Upper lobe of left lung (tissue), 4 donors: Measurements from ENCODE around the gene CDH7.

Source experiments
- POLR2A ChIP-seq, 4 donors: fragments of 450-650 bp; IDR thresholded peaks; one replicate each; pipeline ENCODE4 v1.5.1; 2016 to 2017; ENCODE audit warnings: antibody characterized with exemption in 4 of 4, mild to moderate bottlenecking in 2 of 4
- TF ChIP-seq, protein P1 (sequence below), 6 experiments: fragments of 450-650 bp in 4 of 6; fragments of 200-600 bp in 2 of 6; sonication (generic) in 2 of 6; IDR thresholded peaks; one replicate each; pipeline ENCODE4 v1.5.1; 2016 to 2019; ENCODE audit warnings: antibody characterized with exemption in 6 of 6

DNA sequence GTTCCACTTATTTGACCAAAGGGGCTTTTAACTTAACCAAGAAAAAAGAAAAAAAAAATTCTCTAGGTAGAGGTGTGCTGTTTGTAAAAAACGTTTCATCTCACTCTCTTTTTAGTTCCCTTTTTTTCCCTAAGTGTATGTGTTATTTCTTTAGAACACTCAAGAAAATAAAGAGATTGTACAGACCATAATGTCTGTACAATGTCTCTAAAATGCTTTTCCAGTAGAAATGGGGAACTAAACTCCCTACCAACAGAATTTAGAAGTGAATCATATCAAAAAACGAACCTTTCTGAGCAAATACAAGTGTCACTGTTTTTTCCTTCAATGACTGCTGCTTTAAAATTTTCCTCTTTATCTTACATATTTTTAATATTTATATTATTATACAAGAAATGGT is 72.0 kb downstream of the CDH7 start:
- no peak for TF ChIP-seq POLR2A (IDR thresholded peaks at IDR 0.05)
- TF ChIP-seq, protein P1, sequence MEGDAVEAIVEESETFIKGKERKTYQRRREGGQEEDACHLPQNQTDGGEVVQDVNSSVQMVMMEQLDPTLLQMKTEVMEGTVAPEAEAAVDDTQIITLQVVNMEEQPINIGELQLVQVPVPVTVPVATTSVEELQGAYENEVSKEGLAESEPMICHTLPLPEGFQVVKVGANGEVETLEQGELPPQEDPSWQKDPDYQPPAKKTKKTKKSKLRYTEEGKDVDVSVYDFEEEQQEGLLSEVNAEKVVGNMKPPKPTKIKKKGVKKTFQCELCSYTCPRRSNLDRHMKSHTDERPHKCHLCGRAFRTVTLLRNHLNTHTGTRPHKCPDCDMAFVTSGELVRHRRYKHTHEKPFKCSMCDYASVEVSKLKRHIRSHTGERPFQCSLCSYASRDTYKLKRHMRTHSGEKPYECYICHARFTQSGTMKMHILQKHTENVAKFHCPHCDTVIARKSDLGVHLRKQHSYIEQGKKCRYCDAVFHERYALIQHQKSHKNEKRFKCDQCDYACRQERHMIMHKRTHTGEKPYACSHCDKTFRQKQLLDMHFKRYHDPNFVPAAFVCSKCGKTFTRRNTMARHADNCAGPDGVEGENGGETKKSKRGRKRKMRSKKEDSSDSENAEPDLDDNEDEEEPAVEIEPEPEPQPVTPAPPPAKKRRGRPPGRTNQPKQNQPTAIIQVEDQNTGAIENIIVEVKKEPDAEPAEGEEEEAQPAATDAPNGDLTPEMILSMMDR (IDR thresholded peaks at IDR 0.05), result no peak
